GM18507 (cell line): ENCODE results near the gene SYP.

Experiments
- DNase-seq: peaks from one replicate; pipeline ENCODE4 v3.0.0; 2011; ENCODE audit warnings: low read depth; ENCODE audit not compliant: insufficient read length; ENCODE audit errors: extremely low spot score
- FAIRE-seq: peaks from 2 replicates; lab custom pipeline; 2011; peaks lifted over from hg19 to GRCh38; lab: Jason Lieb, UNC

Gene SYP

DNA sequence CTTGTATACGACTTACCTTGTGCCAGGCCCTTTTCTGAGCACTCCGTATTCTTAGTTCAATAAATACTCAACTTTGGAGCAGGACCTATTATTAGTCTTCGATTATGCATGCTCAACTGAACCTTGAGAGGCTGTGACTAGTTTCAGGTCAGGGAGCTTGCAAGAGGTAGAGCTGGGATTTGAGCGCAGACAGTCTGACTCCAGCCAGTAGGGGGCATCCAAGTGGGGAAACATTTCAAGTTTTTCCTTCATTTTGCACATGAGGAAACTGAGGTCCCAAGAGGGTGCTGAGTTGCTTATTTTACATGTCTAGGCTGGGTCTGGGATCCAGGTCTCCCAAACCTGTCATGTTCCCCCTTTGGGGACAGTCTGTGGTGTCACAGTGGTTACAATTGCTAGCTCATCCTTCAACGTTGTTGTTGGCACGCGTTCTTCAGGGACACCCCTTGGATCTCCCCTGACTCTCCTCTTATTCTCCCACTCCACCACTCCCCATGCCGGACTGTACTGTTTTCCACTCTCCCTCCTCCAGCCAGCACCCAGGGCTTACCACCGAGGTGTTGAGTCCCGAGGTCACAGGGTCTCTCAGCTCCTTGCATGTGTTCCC is 7.2 kb downstream of the SYP start:
- FAIRE-seq = peak; percentile 94
- DNase-seq = no peak

DNA sequence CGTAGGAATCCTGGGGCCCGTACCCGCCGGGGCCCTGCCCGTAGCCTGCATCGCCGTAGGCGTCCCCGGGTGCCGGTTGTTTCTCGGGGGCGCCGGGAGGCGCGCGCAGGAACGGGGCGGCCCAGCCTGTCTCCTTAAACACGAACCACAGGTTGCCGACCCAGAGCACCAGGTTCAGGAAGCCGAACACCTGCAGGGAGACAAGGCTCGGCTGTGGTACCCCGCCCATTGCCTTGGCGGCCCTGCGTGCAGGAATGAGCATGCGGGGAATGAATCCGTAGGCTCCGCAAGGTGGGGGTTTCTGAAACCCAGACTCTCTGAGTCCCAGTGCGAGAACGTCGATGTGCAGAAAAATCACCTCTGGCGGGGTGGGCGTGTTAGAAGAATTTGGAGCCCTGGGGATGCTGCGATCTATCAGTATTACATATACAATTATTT is 8.4 kb downstream of the SYP start:
- no peak for DNase-seq
- FAIRE-seq = no peak

DNA sequence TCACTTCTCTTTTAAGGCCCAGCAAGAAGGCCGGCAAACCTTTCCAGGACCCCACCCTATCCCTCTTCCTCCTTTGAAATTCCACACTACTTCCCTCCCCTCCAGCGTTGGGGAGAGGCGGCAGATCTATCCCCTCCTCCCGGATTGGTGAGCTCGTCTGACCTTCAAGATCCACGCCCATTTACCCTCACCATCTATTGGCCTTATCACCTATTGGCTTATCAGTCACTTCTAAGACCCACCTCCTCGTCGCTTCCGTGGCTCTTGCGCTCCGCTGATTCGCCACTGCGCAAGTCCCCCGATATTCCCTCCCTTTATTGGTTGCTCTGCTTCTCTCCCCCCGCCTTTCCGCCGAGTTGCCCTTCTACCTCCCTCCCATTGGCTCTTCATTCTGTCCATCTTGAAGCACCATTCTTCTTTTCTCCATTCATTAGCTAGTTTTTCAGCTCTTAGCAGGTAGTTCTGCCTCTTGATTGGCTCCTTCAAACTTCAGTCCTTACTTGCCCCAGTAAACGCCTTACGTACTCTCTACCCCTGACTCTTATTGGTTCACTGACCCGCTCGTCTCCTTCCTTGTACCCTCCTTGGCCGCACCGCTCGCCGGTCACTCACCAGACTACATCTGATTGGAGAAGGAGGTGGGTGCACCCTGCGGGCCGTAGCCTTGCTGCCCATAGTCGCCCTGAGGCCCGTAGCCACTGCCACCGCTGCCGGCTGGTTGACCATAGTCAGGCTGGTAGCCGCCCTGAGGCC is 9.0 kb downstream of the SYP start:
- FAIRE-seq = peak; percentile 100
- DNase-seq = peak; percentile 62

DNA sequence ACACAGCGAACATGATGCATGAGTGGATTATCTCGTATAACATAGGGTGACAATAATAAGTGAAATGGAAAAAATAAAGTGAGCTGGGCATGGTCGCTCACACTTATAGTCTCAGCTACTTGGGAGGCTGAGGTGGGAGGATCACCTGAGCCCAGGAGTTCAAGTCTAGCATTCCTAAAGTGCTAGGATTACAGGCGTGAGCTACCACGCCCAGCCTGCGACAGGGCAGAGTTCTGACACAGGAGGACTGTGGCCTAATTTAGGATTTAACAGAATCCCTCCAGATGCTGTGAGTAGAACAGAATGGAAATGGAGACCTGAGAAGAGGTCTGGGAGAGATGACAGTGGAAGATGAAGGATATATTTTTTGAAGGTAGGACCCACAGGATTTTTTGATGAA is 10.4 kb downstream of the SYP start:
- DNase-seq (no peak), FAIRE-seq (no peak)

DNA sequence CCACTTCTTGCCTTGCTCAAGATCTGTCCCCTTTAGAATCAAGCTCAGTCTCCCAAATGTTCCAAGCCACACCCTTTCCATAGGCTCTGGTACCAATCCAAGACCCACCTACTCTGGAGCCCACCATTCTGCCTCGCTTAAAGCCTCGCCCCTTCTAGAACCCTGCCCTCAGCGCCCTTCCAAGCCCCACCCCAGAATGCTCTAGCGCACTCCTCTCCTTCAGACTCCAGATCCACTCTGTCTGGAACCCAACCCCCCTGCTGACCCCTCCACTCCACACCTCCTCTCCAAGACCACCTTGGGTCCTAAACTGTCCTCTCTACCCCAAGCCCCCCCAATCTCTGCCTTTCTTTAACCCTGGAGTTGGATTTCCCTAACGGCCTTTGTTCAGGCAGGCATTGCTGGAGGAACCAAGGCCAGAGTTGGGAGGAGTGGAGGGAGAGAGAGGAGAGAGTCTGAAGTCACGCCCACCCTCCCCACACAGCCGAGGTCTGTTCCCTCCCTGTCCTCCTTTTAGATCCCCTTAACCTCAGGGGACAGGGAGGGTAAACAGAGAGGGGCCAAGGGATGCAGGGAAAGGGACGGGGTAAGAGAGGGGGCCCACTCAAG is 11.4 kb downstream of the SYP start:
- FAIRE-seq = no peak
- no peak for DNase-seq

DNA sequence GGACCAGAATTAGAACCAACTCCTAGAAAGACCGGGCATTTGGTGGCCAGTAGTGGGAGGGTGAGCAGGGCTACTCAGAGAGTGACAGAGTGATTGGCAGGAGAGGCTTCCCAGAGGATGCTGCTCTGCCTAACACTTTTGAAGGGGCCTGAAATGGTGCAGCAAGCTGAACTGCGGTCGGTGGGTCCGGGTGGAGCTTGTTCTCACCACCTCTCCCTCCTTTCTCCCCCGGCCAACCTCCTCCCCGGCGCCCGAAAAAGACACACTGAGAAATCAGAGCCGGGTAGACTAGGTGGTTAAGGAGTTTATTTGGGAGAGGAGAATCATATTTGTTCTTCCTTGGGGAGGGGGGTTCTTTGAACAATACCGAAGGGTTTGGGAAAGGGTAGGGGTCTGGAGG is 12.5 kb downstream of the SYP start:
- DNase-seq = no peak
- no peak for FAIRE-seq

DNA sequence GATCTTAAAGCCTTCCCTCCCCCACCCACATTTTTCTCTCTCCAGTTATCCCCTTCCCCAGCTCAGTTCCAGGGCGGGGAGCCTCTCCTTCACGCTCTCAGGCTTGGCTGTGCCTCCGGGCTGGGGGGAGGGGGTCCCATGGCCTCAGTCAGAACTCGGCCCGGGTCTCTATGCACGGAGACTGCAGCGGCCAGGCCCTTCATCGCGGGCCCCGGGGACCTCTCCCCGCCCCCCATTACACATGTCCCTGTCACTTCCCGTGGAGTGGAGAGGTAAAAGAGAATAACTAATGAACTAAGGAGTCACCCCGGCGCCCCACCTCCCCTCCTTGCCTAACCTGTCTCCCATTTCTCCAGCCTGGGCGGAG is 13.0 kb downstream of the SYP start:
- DNase-seq = no peak
- no peak for FAIRE-seq

DNA sequence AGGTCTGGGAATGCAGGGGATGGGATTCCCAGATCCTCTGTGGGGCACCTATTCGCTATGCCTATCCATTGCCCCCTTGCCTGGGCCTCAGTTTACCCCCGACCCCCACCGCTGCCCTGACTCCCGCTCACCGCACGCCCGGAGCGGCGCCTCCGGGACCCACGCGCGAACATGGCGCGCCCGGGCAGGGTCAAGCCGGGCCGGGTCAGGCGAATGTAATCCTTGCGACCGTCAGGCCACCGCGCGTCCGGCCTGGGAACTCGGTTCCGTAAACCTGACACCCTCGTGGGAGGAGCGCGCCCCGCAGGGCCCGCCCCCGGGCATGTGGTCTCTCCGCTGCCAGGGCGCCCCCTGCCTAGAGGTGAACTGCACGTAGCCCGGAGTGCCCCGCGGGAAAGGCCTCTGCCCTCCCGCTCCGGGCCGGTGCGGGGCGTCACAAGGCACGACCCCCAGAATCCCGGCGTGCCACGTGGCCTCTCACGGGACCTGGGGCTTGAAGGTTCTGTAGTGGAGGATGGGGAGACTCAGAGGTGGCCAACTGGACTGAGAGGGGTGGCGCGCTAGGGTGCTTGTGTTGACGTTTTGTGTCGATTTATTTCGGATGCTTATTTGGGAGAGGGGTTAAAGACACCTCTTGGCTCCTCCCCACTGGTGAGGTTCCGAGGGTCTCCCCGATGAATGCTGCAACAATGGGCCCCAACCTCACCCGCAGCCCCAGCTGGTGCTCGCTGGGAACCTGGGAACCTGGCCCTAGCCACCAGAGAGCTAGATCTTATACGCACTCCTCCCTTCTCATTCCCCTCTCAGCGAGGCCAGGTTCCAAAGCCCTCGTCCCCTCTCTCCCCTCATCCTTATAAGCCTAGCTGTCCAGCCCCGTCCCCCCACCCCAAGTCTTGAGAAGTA is 13.6 kb downstream of the SYP start, which contains the start of gene PRICKLE3:
PRICKLE3 (minus strand) TSS at position 249 of the 903 bp plus-strand sequence; CDS start at position 173, 76 bp downstream.
- DNase-seq (no peak), FAIRE-seq (peak; percentile 90)

DNA sequence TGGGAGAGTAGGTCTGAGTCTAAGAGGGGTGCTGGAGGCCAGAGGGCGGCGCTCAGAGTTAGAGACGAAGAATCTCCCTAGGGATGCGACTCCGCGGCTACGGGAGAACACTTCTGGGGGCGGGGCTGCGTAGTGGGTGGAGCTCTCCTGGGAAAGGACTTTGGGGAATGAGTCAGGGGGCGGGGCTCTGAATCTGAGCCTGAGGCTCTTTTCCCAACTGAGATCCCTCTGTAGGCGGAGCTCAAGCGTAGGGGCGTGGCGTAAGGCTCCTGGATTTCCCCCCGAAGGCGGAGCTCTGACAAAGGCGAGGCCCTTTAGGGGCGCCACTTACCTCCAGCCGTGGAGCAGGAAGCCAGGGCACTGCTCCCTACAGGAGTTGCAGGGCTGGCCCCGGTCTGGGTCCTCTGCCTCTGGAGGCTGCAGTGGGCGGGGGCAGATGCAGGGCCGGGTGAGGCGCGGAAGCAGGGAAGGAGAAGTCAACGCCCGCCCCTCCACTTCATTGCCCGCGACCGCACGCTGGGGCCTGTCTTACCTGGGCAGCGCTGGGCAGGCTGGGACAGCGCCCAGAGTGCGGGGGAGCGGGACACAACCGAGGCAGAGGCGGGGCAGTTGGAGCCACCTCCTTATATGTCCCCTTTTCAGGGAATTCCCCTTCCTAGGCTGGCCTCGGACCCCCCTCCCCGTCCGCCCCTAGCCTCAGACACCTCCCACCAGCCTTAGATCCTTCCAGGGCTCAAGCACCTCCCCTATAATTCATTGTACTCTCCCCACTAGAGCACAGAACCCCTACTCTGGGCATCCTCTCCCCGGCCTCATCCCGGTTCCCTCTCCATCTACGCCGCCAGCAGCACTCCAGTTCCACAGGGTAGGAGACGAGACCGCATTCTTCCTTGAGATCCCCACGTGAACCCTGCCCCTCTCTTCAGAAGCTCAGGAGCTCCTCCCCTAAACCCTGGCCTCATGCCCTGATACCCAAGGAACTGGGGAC is 15.4 kb downstream of the SYP start:
- FAIRE-seq (peak; percentile 83), DNase-seq (no peak)

DNA sequence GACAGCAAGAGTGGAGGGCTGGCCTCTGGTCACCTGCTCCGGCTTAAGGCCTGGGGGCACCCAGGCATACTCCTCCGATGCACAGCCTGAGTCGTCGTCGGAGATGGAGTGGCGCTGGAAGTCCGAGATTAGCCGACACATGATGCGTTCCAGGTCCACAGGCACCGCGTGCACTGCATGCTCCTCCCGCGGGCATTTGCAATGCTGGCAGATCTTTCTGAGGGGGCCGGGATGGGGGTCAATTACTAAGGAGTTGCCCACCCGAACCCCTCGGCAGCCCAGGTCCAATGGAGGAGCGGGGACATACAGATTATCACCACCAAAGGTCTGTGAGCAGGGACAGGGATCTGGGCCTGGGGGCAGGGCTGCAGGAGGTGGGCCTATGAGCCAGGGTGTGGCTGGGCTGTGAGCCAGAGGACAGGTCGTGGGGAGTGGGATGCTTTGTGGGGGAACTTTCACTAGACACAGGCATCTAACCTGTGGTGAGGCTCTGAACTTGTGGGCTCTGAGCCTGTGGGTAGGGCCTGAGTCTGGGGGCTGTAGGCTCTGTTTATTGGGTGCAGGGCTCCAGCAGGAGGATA is 16.2 kb downstream of the SYP start:
- no peak for DNase-seq
- no peak for FAIRE-seq

DNA sequence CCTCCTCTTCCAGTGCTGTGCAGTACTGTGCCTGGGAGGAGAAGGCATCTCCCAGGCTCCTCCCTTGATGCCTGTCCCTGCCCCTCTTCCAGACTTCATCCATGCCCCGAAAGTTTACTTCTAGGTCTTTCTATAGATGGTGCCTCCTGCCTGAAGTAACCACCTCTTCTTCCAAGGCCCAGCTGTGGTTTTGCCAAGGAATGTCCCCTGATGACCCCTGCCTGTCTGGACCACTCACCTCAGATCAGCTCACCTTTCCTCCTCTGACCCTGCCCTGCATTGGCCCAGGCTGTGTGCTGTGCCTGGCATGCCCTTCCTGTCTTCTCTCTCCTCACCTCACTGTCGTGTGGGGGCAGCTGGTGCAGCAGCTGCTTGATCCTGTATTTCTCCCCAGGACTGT is 20.6 kb downstream of the SYP start:
- DNase-seq = no peak
- FAIRE-seq = no peak

DNA sequence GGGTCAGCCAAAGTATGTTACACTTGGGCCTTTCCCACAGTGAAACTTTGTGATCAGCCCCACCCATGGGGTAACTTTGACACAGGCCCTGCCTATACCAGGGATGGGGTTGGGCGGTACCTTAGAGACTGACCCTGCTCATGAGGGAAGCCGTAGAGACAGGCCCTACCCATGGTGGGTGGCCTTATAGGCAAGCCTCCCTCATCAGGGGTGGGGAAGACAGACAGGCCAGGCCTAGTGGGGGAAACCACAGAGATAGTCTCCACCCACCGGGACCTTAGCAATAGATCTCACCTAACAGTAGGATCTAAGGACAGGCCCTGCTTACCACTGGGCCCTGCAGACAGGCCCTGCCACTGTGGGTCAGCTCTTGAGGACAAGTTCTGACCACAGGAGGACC is 21.5 kb downstream of the SYP start:
- FAIRE-seq = no peak

DNA sequence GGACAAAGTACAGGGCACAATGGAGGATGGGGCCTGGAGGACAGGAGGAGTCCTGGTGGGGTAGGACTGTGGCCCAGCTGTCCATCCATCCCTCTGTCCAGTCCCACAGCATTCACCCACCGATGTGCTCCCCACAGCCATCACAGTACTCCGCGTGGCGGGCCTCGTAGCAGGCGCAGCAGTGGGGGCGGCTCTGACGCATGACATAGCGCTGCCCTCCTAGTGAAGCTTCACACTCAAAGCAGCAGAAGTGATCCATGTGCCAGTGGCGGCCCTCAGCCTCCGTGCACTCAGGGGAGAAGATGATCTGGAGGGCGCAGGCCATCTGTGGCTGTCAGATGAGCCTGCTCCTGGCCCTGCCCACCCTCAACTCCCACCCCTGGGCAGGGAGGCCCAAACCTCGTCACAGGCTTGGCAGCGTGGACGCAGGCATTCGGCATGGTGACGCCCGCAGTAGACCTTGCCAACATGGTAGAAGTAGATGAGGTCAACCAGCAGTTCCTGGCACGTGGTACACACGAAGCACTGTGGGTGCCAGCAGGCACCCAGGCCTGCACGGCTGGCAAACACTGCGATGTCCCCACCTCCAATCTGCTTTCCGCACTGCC is 22.0 kb downstream of the SYP start:
- FAIRE-seq = no peak
- no peak for DNase-seq

More for the DNA sequence above, 21.5 kb downstream of the SYP start:
- DNase-seq = no peak

DNA sequence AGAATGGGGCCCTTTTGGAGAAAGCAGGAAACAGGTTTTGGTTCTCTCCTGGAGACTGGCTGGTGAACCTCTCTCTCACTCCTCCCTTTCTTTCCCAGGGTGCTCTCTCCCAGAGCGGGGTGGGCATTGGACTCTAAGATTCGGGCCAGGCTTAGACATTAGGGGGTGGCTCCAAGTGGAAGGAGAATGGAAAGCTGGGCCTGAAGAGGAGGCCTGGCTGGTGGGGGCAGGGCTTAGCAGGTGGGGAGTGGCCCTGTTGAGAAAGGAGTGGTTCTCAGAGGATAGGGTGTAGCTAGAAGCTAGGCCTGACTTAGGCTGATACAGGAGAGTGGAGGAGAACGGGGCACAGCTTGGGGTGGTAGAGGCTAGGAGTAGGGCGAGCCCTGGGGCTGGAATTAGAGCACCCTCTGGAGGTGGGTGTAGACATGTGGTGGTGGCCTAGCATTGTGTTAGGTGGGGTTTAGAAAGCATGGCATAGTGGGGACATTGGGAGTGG is 22.6 kb downstream of the SYP start:
- no peak for DNase-seq
- no peak for FAIRE-seq

DNA sequence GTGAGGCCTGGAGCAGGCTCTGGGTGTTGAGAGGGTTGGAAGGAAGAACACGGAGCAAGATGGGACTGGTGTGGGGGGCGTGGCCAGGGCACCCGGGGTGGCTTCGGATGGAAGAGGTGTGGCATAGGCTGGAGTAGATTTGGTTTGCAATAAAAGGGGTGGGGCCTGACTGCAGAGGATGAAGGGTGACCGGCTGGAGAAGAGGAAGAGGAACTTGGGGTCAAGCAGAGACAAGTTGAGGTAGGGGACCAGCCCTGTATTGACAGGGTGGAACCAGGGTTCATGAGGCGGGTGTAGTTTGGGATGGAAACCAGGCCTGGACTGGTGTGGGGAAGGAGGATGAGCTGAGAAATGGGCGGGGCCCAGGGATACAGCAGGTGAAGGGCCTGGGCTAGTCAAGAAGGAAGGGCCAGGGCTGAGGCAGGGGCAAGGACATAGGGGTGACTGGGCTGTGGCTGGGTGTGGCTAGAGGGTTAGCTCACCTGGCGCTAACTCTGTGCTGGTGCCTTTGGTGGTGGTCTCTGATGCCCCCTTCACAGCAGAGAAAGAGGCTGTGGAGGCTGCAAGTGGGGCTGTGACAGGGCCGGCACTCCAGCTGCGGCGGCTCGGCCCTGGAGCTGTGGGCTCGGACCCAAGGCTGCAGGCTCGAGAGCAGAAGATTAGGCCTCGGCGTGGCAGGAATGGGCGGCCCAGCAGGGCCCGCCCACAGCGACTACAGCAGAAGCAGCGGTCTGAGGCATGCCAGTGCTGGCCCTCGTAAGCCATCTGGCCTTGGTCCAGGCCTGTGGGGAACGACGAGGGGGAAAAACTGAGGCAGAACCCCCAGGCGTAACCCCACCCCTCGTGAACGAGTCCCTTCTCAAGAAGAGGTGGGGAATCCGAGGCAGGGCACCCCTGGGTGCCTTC is 23.3 kb downstream of the SYP start:
- FAIRE-seq (no peak), DNase-seq (no peak)

DNA sequence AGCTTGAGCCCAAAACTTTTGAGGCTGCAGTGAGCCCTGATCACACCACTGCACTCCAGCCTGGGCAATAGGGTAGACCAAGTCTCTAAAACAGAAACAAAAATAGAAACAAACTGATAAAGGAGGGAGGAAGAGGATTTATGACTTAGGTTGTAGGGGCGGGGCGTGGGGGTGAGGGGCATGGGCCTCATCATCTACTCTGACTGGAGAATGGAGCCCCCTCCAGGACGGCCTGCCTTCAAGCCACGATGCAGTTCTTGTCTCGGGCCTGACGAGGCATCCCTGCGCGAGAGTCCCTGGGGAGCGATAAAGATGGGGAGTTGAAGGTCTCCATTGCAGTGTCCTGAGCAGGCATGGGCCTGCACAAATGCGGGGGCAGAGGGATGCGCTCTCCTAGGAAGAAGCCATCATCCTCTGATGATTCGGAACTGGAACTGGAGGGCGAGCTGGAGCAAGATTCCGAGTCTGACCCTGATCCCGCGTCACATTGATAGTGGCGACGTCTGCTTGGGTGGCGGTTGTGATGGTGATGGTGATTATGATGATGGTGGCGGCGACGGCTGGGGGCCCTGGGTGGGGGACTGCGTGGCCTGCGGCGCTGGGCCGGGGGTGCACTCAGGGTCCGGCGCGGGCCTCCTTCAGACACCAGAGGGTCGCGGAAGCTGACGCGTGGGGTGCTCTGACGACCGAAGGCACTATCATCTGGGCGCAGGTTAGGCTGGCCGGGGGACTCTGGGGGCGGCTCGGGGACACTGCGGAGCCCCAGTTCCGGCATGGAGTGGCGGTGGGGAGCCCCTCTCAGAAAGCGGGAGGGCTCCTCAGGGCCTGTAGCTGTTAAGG is 24.3 kb downstream of the SYP start:
- no peak for FAIRE-seq
- no peak for DNase-seq
